HepG2 (cell line): ENCODE results near the gene LAMC3. TPM values are rescaled to one million over a fixed set of nuclear protein-coding genes. Genes with fewer than 3 reads are reported as not detected.

Experiments
- IRF2 ChIP-seq: IDR thresholded peaks from 2 replicates; pipeline ENCODE4 v1.6.1; 2018; ENCODE audit warnings: missing genetic modification reagents, missing compliant biosample characterization
- KAT7 ChIP-seq: IDR thresholded peaks from 2 replicates; pipeline ENCODE4 v1.6.1; 2018; ENCODE audit warnings: borderline replicate concordance, missing compliant biosample characterization
- KLF6 ChIP-seq: IDR thresholded peaks from 2 replicates; pipeline ENCODE4 v1.8.0; 2016; ENCODE audit warnings: missing biosample characterization, missing genetic modification reagents
- MZF1 ChIP-seq: sonication (generic); formaldehyde crosslinking; IDR thresholded peaks from 2 replicates; pipeline ENCODE4 v1.8.1; 2023; ENCODE audit warnings: mild to moderate bottlenecking, missing genetic modification reagents, borderline replicate concordance
- NFKB2 ChIP-seq: sonication (generic); formaldehyde crosslinking; IDR thresholded peaks from 2 replicates; pipeline ENCODE4 v1.4.0; 2020; ENCODE audit warnings: missing genetic modification reagents, borderline replicate concordance
- PAF1 ChIP-seq: IDR thresholded peaks from 2 replicates; pipeline ENCODE4 v1.6.1; 2016; ENCODE audit warnings: missing genetic modification reagents, missing compliant biosample characterization
- SOX13 ChIP-seq, 3 experiments: fragments of 450-650 bp in 1 of 3; sonication (generic) in 1 of 3; formaldehyde crosslinking in 1 of 3; IDR thresholded peaks in 2 of 3; conservative IDR thresholded peaks in 1 of 3; 2 replicates each; pipeline versions ENCODE4 v1.5.0 to v1.6.1; 2016 to 2020; ENCODE audit warnings: antibody characterized with exemption in 1 of 3, mild to moderate bottlenecking in 1 of 3, missing compliant biosample characterization in 1 of 3, missing genetic modification reagents in 1 of 3, moderate library complexity in 1 of 3
- SYNCRIP ChIP-seq: fragments of 200-400 bp; formaldehyde crosslinking; IDR thresholded peaks from 2 replicates; pipeline ENCODE4 v1.6.1; 2018; ENCODE audit warnings: mild to moderate bottlenecking, low read depth, low read length; ENCODE audit not compliant: insufficient read depth
- TBX2 ChIP-seq: sonication (generic); formaldehyde crosslinking; IDR thresholded peaks from 2 replicates; pipeline ENCODE4 v1.5.0; 2020; ENCODE audit warnings: missing genetic modification reagents, mild to moderate bottlenecking, borderline replicate concordance
- TCF7L2 ChIP-seq: IDR thresholded peaks from 2 replicates; pipeline ENCODE4 v1.6.1; 2011; ENCODE audit warnings: mild to moderate bottlenecking, low read depth, low read length, moderate library complexity
- TOPORS ChIP-seq: sonication (generic); formaldehyde crosslinking; IDR thresholded peaks from 2 replicates; pipeline ENCODE4 v1.8.0; 2023; ENCODE audit warnings: mild to moderate bottlenecking, missing genetic modification reagents
- ZFAT ChIP-seq: sonication (generic); formaldehyde crosslinking; conservative IDR thresholded peaks from 2 replicates; pipeline ENCODE4 v1.8.1; 2023; ENCODE audit warnings: missing genetic modification reagents, inconsistent platforms
- ZMYM2 ChIP-seq: sonication (generic); formaldehyde crosslinking; IDR thresholded peaks from 2 replicates; pipeline ENCODE4 v1.8.0; 2022; ENCODE audit warnings: mild to moderate bottlenecking, missing genetic modification reagents
- ZNF292 ChIP-seq: sonication (generic); formaldehyde crosslinking; IDR thresholded peaks from 2 replicates; pipeline ENCODE4 v1.8.1; 2022; ENCODE audit warnings: mild to moderate bottlenecking, low read depth, missing genetic modification reagents, borderline replicate concordance
- ZNF333 ChIP-seq: sonication (generic); formaldehyde crosslinking; IDR thresholded peaks from 2 replicates; pipeline ENCODE4 v1.4.0; 2020; ENCODE audit warnings: mild to moderate bottlenecking, missing genetic modification reagents, borderline replicate concordance
- ZNF605 ChIP-seq: sonication (generic); formaldehyde crosslinking; IDR thresholded peaks from 2 replicates; pipeline ENCODE4 v1.8.0; 2022; ENCODE audit warnings: mild to moderate bottlenecking, missing genetic modification reagents
- ZNF747 ChIP-seq: sonication (generic); formaldehyde crosslinking; IDR thresholded peaks from 2 replicates; pipeline ENCODE4 v1.8.1; 2023; ENCODE audit warnings: missing genetic modification reagents, mild to moderate bottlenecking, borderline replicate concordance
- ZSCAN21 ChIP-seq: sonication (generic); formaldehyde crosslinking; IDR thresholded peaks from 2 replicates; pipeline ENCODE4 v1.8.0; 2022; ENCODE audit warnings: mild to moderate bottlenecking, missing genetic modification reagents, moderate library complexity, borderline replicate concordance
- polyA plus RNA-seq, 8 experiments: library from polyadenylated mRNA; depleted of rRNA in 3 of 8; stranded (reverse) in 7 of 8; unstranded in 1 of 8; fragments of >200 nt; fragmentation: Illumina TruSeq in 4 of 8; extraction: Trizol in 4 of 8; gene quantifications; 2 replicates each; pipeline versions ENCODE4 v1.2.1 to v1.2.3, GENCODE V29; 2011 to 2016; ENCODE audit warnings: low read depth in 4 of 8, missing spikeins in 1 of 8, mixed read lengths in 1 of 8; ENCODE audit not compliant: insufficient read depth in 1 of 8
- total RNA-seq, 5 experiments: library from RNA; depleted of rRNA; stranded (reverse); fragments of >200 nt; fragmentation: Illumina TruSeq; extraction: Trizol; gene quantifications; 2 replicates each; pipeline ENCODE4 v1.2.3, GENCODE V29; 2016; ENCODE audit warnings: low read depth in 1 of 5
- TF ChIP-seq, protein P1 (sequence below): sonication (generic); formaldehyde crosslinking; IDR thresholded peaks from 2 replicates; pipeline ENCODE4 v1.4.0; 2020; ENCODE audit warnings: mild to moderate bottlenecking, missing genetic modification reagents
- TF ChIP-seq, protein P2 (sequence below): IDR thresholded peaks from 2 replicates; pipeline ENCODE4 v1.6.1; 2012; ENCODE audit warnings: low read depth, low read length, improper control_type of control experiment
- TF ChIP-seq, protein P3 (sequence below): sonication (generic); formaldehyde crosslinking; IDR thresholded peaks from 2 replicates; pipeline ENCODE4 v1.5.1; 2020; ENCODE audit warnings: mild to moderate bottlenecking, missing genetic modification reagents, moderate library complexity

LAMC3 gene
- total and polyA plus RNA-seq, 2 of the 13 experiments (the other 11 are each of a cell fraction or from before 2014, with no cell fraction given) = 0.07 to 0.57 TPM

- TF ChIP-seq TOPORS (CRISPR knock-in tag) (no peak), PAF1 (CRISPR knock-in tag) (no peak), ZNF747 (CRISPR knock-in tag) (no peak), ZNF292 (CRISPR knock-in tag) (no peak), ZSCAN21 (no peak), IRF2 (CRISPR knock-in tag) (0 out of 2 replicates have a peak, but pooled peaks have one; percentile 22), TBX2 (CRISPR knock-in tag) (no peak), ZNF605 (CRISPR knock-in tag) (no peak), KLF6 (CRISPR knock-in tag) (no peak), KAT7 (no peak), SYNCRIP (no peak), ZNF333 (CRISPR knock-in tag) (no peak), TCF7L2 (no peak), ZFAT (CRISPR knock-in tag) (no peak), SOX13 (IDR thresholded peaks at IDR 0.05) (no peak), SOX13 (CRISPR knock-in tag; conservative IDR thresholded peaks at IDR 0.05 in 1 of 2, IDR thresholded peaks at IDR 0.05 in 1 of 2) (no peak), MZF1 (CRISPR knock-in tag) (no peak), ZMYM2 (no peak), NFKB2 (CRISPR knock-in tag) (no peak; the same call in 1 of the 2 replicates)
- TF ChIP-seq, protein P1, sequence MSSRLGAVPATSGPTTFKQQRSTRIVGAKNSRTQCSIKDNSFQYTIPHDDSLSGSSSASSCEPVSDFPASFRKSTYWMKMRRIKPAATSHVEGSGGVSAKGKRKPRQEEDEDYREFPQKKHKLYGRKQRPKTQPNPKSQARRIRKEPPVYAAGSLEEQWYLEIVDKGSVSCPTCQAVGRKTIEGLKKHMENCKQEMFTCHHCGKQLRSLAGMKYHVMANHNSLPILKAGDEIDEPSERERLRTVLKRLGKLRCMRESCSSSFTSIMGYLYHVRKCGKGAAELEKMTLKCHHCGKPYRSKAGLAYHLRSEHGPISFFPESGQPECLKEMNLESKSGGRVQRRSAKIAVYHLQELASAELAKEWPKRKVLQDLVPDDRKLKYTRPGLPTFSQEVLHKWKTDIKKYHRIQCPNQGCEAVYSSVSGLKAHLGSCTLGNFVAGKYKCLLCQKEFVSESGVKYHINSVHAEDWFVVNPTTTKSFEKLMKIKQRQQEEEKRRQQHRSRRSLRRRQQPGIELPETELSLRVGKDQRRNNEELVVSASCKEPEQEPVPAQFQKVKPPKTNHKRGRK (CRISPR knock-in tag) = no peak
- TF ChIP-seq, protein P2, sequence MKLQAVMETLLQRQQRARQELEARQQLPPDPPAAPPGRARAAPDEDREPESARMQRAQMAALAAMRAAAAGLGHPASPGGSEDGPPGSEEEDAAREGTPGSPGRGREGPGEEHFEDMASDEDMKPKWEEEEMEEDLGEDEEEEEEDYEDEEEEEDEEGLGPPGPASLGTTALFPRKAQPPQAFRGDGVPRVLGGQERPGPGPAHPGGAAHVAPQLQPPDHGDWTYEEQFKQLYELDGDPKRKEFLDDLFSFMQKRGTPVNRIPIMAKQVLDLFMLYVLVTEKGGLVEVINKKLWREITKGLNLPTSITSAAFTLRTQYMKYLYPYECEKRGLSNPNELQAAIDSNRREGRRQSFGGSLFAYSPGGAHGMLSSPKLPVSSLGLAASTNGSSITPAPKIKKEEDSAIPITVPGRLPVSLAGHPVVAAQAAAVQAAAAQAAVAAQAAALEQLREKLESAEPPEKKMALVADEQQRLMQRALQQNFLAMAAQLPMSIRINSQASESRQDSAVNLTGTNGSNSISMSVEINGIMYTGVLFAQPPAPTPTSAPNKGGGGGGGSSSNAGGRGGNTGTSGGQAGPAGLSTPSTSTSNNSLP = no peak
- TF ChIP-seq, protein P3, sequence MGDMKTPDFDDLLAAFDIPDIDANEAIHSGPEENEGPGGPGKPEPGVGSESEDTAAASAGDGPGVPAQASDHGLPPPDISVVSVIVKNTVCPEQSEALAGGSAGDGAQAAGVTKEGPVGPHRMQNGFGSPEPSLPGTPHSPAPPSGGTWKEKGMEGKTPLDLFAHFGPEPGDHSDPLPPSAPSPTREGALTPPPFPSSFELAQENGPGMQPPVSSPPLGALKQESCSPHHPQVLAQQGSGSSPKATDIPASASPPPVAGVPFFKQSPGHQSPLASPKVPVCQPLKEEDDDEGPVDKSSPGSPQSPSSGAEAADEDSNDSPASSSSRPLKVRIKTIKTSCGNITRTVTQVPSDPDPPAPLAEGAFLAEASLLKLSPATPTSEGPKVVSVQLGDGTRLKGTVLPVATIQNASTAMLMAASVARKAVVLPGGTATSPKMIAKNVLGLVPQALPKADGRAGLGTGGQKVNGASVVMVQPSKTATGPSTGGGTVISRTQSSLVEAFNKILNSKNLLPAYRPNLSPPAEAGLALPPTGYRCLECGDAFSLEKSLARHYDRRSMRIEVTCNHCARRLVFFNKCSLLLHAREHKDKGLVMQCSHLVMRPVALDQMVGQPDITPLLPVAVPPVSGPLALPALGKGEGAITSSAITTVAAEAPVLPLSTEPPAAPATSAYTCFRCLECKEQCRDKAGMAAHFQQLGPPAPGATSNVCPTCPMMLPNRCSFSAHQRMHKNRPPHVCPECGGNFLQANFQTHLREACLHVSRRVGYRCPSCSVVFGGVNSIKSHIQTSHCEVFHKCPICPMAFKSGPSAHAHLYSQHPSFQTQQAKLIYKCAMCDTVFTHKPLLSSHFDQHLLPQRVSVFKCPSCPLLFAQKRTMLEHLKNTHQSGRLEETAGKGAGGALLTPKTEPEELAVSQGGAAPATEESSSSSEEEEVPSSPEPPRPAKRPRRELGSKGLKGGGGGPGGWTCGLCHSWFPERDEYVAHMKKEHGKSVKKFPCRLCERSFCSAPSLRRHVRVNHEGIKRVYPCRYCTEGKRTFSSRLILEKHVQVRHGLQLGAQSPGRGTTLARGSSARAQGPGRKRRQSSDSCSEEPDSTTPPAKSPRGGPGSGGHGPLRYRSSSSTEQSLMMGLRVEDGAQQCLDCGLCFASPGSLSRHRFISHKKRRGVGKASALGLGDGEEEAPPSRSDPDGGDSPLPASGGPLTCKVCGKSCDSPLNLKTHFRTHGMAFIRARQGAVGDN (CRISPR knock-in tag) = peak; percentile 47; the same call in 1 of the 2 replicates
These were observed 37.7 kb downstream of the LAMC3 start (continued) for GRCh38 chr9:131046581-131047202.
